Measurements from ENCODE around the gene MTX2. TPM values are rescaled to one million over a fixed set of nuclear protein-coding genes. Genes with fewer than 3 reads are reported as not detected.

The MTX2 gene
- 19.4 to 21.3 TPM (median 19.5 TPM) in 3 replicates for total RNA-seq
- long read RNA-seq, transcript MTX2-201 (10 exons, 1,364 nt) = major isoform, 26 of 45 reads
- long read RNA-seq, partial matches to known transcripts = 2 of 45 reads
- long read RNA-seq, other reads (novel, unspliced or antisense) = 13 of 45 reads

DNA sequence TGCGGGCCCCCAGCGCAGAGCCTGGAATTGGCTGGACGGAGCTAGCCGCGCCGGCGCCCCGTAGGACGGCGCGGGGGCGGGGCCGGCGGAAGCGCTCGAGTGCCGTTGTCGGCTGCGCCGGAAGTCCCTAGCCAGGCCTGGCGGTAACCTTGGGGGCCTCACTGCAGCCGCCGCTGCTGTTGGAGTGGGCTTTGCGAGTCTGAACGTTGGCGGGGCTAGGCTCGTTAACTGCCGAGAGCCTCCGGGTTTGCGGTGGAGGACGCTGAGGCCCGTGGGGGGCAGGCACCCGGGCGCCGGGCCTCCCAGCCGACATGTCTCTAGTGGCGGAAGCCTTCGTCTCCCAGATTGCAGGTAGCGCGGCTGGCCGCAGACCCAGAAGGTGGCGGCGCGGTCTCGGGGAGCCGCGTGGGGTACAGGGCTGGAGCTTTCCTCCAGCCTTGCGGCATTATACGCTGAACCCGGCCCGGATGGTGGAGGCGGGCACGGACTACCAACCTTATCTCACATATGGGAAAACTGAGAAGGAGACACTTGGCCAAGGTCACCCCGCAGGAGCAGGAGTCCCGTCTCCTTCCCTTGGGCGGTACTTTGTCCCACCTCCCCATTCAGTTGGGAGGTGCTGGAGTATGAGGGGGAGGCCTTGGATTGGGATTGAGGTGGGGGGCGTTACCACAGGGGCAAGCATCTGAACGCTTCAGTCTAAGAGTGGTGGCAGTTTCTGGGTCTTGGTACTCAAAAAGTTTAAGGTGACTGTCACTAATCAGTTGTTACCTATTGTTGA, at the start of gene MTX2:
MTX2 (plus strand) TSS at position 124 of the 781 bp plus-strand sequence; CDS start at position 312, 188 bp downstream.
- peak within 1 kb of the TSS; percentile 97 for H3K4me3 Mint-ChIP-seq (ENCODE audit: unreplicated experiment)
- H3K9me3 Mint-ChIP-seq (ENCODE audit: low read depth) = no peaks in the 10 kb centered on the region
- peaks cover 6% of the 10 kb centered on the region for H3K27me3 Mint-ChIP-seq (ENCODE audit: low read depth)
- no peak for DNase-seq (ENCODE audit: low spot score)
- peaks cover 17% of the 10 kb centered on the region for H3K4me1 Mint-ChIP-seq (ENCODE audit: low read depth)
- no peaks in the 10 kb centered on the region for H3K36me3 Mint-ChIP-seq (ENCODE audit: low read depth)
- H3K27ac Mint-ChIP-seq (ENCODE audit: unreplicated experiment) = peak within 1 kb of the TSS; percentile 92
- TF ChIP-seq, protein P1, sequence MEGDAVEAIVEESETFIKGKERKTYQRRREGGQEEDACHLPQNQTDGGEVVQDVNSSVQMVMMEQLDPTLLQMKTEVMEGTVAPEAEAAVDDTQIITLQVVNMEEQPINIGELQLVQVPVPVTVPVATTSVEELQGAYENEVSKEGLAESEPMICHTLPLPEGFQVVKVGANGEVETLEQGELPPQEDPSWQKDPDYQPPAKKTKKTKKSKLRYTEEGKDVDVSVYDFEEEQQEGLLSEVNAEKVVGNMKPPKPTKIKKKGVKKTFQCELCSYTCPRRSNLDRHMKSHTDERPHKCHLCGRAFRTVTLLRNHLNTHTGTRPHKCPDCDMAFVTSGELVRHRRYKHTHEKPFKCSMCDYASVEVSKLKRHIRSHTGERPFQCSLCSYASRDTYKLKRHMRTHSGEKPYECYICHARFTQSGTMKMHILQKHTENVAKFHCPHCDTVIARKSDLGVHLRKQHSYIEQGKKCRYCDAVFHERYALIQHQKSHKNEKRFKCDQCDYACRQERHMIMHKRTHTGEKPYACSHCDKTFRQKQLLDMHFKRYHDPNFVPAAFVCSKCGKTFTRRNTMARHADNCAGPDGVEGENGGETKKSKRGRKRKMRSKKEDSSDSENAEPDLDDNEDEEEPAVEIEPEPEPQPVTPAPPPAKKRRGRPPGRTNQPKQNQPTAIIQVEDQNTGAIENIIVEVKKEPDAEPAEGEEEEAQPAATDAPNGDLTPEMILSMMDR (IDR thresholded peaks at IDR 0.05) = peak; percentile 55

DNA sequence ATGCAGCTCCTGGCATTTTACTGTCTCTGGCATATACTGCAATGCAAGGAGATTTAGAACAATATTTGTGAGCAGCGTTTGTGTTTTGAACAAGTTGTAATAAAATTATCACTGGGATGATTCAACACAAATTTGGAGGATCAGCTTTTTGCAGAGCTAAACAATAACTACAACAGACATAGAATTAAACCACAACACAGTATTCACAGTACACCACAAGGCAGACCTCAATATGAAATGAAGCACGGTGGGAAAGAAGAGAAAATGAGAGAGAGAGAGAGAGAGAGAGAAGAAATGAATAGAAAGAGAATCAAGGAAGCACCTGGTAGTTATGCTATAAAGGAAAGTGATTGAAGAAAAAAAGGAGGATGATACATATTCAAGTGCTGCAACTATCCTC, 41.4 kb upstream of the MTX2 start:
- Mint-ChIP-seq H3K9me3 (ENCODE audit: low read depth) (no peaks in the 10 kb centered on the region), H3K4me3 (ENCODE audit: unreplicated experiment) (no peak overlapping the region), H3K27ac (ENCODE audit: unreplicated experiment) (no peak overlapping the region), H3K4me1 (ENCODE audit: low read depth) (no peaks in the 10 kb centered on the region), H3K36me3 (ENCODE audit: low read depth) (no peaks in the 10 kb centered on the region), H3K27me3 (ENCODE audit: low read depth) (peaks cover 21% of the 10 kb centered on the region)
- TF ChIP-seq, protein P1 (IDR thresholded peaks at IDR 0.05) = no peak
- DNase-seq (ENCODE audit: low spot score) = no peak

DNA sequence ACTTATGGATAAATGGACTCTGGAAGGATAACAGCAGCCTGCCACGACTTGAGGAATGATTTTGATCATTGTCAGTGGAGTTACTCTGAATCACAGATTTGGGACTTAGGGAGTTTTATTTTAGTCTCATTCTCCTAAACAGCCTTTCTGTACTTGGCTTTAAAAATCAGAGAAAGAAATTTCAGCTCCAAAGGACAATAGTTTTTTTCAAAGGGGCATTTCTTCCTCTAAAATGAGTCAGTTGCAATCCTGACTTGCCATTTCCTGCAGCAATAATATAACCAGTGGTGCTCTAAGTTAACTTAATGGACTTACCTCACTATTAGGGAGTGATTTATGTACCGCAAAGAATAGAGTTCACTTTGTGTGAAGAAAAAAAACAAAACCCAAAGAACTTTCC, 35.1 kb upstream of the MTX2 start:
- TF ChIP-seq, protein P1 (IDR thresholded peaks at IDR 0.05) = no peak
- Mint-ChIP-seq H3K9me3 (ENCODE audit: low read depth) (no peaks in the 10 kb centered on the region), H3K4me3 (ENCODE audit: unreplicated experiment) (no peak overlapping the region), H3K36me3 (ENCODE audit: low read depth) (no peaks in the 10 kb centered on the region), H3K27me3 (ENCODE audit: low read depth) (peaks cover 8% of the 10 kb centered on the region), H3K4me1 (ENCODE audit: low read depth) (no peaks in the 10 kb centered on the region), H3K27ac (ENCODE audit: unreplicated experiment) (no peak overlapping the region)
- DNase-seq (ENCODE audit: low spot score) = no peak

DNA sequence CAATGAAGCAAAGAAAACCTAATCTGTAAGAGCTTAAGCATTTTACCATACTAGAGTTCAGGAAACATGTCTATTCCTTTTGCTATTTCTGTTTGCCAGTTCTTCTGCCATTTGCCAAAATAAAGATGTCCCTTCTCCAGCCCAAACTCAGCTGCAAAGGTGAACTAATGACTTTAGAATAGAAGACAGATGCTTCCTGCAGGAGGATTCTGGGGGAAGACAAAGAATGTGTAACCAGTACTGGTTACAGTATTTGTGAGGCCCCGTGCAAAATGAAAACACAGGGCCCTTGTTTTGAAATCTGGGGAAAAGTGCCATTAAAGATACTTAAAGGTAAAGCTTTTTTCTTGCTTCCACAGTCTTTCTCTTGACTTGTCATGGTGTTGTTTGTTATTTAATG, 34.3 kb upstream of the MTX2 start:
- no peaks in the 10 kb centered on the region for H3K4me1 Mint-ChIP-seq (ENCODE audit: low read depth)

DNA sequence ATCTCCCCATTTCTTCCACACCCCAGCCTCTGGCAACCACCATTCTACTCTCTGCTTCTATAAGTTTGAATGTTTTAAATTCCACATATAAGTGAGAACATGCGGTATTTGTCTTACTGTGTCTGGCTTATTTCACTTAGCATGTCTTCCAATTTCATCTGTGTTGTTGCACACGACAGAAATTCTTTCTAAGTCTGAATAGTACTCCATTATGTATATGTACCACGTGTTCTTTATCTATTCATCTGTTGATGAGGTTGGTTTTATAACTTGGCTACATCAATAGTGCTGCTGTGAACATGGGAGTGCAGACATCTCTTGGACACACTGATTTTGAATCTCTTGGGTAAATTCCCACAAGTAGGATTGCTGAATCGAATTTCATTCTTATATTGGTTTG, 31.8 kb upstream of the MTX2 start:
- H3K4me1 Mint-ChIP-seq (ENCODE audit: low read depth) = no peaks in the 10 kb centered on the region
- peaks cover 10% of the 10 kb centered on the region for H3K27me3 Mint-ChIP-seq (ENCODE audit: low read depth)
- no peak overlapping the region for H3K4me3 Mint-ChIP-seq (ENCODE audit: unreplicated experiment)
- TF ChIP-seq, protein P1 (IDR thresholded peaks at IDR 0.05) = no peak
- no peak overlapping the region for H3K27ac Mint-ChIP-seq (ENCODE audit: unreplicated experiment)
- no peaks in the 10 kb centered on the region for H3K36me3 Mint-ChIP-seq (ENCODE audit: low read depth)
- no peaks in the 10 kb centered on the region for H3K9me3 Mint-ChIP-seq (ENCODE audit: low read depth)
- no peak for DNase-seq (ENCODE audit: low spot score)

More for the DNA sequence above, 34.3 kb upstream of the MTX2 start:
- H3K27me3 Mint-ChIP-seq (ENCODE audit: low read depth) = peaks cover 8% of the 10 kb centered on the region
- no peaks in the 10 kb centered on the region for H3K36me3 Mint-ChIP-seq (ENCODE audit: low read depth)
- no peak overlapping the region for H3K4me3 Mint-ChIP-seq (ENCODE audit: unreplicated experiment)
- H3K27ac Mint-ChIP-seq (ENCODE audit: unreplicated experiment) = no peak overlapping the region
- TF ChIP-seq, protein P1 (IDR thresholded peaks at IDR 0.05) = no peak
- no peaks in the 10 kb centered on the region for H3K9me3 Mint-ChIP-seq (ENCODE audit: low read depth)
- no peak for DNase-seq (ENCODE audit: low spot score)

All from chondrocyte (in vitro differentiated cells).